H1 (cell line): ENCODE results near the gene SIX1. TPM values are rescaled to one million over a fixed set of nuclear protein-coding genes. Genes with fewer than 3 reads are reported as not detected.

ENCODE experiments used
- BCL11A ChIP-seq, 2 experiments: IDR thresholded peaks; one replicate each; pipeline ENCODE4 v1.6.1; 2011; ENCODE audit warnings: low read depth in 2 of 2, low read length in 2 of 2, mild to moderate bottlenecking in 2 of 2
- CHD2 ChIP-seq: IDR thresholded peaks from 2 replicates; pipeline ENCODE4 v1.6.1; 2012; ENCODE audit warnings: low read length, improper control_type of control experiment
- EGR1 ChIP-seq: IDR thresholded peaks from 2 replicates; pipeline ENCODE4 v1.6.1; 2011; ENCODE audit warnings: low read depth, low read length, borderline replicate concordance
- JUND ChIP-seq: IDR thresholded peaks from 2 replicates; pipeline ENCODE4 v1.6.1; 2011; ENCODE audit warnings: mild to moderate bottlenecking, improper control_type of control experiment, low read length
- RBBP5 ChIP-seq: IDR thresholded peaks from 2 replicates; pipeline ENCODE4 v1.7.1; 2012; ENCODE audit warnings: low read depth, mild to moderate bottlenecking, inconsistent platforms, low read length, moderate library complexity, borderline replicate concordance
- RNF2 ChIP-seq: fragments of 200-900, 300-1000 bp; sonication (generic); IDR thresholded peaks from 2 replicates; pipeline ENCODE4 v1.7.1; 2016; ENCODE audit warnings: borderline replicate concordance, low read depth, mild to moderate bottlenecking, antibody characterized with exemption, low read length; ENCODE audit not compliant: poor library complexity, severe bottlenecking; ENCODE audit errors: missing control alignments
- SAP30 ChIP-seq: fragments of 300-600 bp; sonication (generic); IDR thresholded peaks from 2 replicates; pipeline ENCODE4 v1.7.1; 2012; ENCODE audit warnings: low read length, moderate library complexity, mild to moderate bottlenecking, inconsistent platforms; ENCODE audit not compliant: insufficient read depth, insufficient replicate concordance
- polyA plus RNA-seq, 7 experiments: library from polyadenylated mRNA; depleted of rRNA in 3 of 7; stranded (reverse) in 5 of 7; unstranded in 2 of 7; fragments of >200 nt in 5 of 7; fragments of 200-250 nt in 2 of 7; gene quantifications; 1 replicate in 5 of 7; 2 replicates in 1 of 7; 4 replicates in 1 of 7; pipeline versions ENCODE4 v1.2.1 to v1.2.3, GENCODE V29; 2011 to 2013; ENCODE audit warnings: missing spikeins in 2 of 7, mixed read lengths in 2 of 7
- total RNA-seq: library from RNA; stranded (reverse); fragmentation: NEBNext Ultra II Directional; extraction: Animal tissue kit (Norgen Biotek cat#: 25700); gene quantifications from 2 replicates; pipeline ENCODE4 v1.2.1, GENCODE V29; 2021
- TF ChIP-seq, protein P1 (sequence below): fragments of 300-600 bp; sonication (generic); IDR thresholded peaks from 2 replicates; pipeline ENCODE4 v1.7.1; 2012; ENCODE audit warnings: low read length, moderate library complexity, mild to moderate bottlenecking, inconsistent platforms; ENCODE audit not compliant: insufficient replicate concordance

Gene SIX1
- total and polyA plus RNA-seq, 2 of the 8 experiments (the other 6 are each of a cell fraction or from before 2014, with no cell fraction given) = 0.03 to 0.69 TPM

DNA sequence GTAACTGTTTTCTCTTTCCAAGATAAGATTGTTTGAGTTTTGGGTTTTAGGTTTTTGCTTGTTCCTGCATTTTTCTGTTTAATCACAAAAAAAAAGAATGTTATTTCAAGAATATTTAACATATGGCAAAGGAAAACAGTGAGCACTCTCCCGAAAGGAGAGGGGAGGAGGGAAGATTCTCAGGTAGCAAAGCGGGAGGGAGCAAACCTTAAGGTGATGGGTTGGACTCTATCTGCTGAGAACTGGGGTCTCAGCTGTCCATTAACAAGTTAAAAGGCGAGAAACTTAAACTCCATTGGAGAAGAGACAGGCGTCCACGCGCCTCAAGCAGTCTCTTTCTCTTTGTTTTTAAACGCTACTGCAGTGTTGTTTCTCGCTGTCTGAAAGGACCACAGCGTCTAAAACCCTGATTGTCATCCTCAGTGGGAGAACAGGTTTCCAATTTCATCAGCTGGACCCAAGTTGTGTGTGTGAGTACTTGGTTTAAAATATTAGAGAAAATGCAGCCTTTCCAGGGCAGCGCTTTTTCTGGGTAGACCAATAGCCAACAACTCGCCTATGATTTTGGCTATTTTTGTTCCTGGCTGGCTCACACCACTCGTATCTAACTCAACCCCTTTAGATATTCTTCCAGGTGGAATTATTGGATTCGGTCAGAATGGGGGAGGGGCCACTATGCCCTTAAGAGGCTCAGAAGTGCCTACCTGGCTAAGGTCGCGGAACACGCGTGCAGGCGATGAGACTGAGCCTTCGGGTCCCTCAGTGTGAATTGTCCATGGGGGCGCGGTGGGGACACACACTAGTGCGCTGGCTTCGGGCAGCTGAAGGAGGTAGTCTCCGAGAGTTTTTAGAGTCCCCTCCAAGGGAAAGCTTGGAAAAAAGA is 8.2 kb downstream of the SIX1 start (continued):
- TF ChIP-seq, protein P1, sequence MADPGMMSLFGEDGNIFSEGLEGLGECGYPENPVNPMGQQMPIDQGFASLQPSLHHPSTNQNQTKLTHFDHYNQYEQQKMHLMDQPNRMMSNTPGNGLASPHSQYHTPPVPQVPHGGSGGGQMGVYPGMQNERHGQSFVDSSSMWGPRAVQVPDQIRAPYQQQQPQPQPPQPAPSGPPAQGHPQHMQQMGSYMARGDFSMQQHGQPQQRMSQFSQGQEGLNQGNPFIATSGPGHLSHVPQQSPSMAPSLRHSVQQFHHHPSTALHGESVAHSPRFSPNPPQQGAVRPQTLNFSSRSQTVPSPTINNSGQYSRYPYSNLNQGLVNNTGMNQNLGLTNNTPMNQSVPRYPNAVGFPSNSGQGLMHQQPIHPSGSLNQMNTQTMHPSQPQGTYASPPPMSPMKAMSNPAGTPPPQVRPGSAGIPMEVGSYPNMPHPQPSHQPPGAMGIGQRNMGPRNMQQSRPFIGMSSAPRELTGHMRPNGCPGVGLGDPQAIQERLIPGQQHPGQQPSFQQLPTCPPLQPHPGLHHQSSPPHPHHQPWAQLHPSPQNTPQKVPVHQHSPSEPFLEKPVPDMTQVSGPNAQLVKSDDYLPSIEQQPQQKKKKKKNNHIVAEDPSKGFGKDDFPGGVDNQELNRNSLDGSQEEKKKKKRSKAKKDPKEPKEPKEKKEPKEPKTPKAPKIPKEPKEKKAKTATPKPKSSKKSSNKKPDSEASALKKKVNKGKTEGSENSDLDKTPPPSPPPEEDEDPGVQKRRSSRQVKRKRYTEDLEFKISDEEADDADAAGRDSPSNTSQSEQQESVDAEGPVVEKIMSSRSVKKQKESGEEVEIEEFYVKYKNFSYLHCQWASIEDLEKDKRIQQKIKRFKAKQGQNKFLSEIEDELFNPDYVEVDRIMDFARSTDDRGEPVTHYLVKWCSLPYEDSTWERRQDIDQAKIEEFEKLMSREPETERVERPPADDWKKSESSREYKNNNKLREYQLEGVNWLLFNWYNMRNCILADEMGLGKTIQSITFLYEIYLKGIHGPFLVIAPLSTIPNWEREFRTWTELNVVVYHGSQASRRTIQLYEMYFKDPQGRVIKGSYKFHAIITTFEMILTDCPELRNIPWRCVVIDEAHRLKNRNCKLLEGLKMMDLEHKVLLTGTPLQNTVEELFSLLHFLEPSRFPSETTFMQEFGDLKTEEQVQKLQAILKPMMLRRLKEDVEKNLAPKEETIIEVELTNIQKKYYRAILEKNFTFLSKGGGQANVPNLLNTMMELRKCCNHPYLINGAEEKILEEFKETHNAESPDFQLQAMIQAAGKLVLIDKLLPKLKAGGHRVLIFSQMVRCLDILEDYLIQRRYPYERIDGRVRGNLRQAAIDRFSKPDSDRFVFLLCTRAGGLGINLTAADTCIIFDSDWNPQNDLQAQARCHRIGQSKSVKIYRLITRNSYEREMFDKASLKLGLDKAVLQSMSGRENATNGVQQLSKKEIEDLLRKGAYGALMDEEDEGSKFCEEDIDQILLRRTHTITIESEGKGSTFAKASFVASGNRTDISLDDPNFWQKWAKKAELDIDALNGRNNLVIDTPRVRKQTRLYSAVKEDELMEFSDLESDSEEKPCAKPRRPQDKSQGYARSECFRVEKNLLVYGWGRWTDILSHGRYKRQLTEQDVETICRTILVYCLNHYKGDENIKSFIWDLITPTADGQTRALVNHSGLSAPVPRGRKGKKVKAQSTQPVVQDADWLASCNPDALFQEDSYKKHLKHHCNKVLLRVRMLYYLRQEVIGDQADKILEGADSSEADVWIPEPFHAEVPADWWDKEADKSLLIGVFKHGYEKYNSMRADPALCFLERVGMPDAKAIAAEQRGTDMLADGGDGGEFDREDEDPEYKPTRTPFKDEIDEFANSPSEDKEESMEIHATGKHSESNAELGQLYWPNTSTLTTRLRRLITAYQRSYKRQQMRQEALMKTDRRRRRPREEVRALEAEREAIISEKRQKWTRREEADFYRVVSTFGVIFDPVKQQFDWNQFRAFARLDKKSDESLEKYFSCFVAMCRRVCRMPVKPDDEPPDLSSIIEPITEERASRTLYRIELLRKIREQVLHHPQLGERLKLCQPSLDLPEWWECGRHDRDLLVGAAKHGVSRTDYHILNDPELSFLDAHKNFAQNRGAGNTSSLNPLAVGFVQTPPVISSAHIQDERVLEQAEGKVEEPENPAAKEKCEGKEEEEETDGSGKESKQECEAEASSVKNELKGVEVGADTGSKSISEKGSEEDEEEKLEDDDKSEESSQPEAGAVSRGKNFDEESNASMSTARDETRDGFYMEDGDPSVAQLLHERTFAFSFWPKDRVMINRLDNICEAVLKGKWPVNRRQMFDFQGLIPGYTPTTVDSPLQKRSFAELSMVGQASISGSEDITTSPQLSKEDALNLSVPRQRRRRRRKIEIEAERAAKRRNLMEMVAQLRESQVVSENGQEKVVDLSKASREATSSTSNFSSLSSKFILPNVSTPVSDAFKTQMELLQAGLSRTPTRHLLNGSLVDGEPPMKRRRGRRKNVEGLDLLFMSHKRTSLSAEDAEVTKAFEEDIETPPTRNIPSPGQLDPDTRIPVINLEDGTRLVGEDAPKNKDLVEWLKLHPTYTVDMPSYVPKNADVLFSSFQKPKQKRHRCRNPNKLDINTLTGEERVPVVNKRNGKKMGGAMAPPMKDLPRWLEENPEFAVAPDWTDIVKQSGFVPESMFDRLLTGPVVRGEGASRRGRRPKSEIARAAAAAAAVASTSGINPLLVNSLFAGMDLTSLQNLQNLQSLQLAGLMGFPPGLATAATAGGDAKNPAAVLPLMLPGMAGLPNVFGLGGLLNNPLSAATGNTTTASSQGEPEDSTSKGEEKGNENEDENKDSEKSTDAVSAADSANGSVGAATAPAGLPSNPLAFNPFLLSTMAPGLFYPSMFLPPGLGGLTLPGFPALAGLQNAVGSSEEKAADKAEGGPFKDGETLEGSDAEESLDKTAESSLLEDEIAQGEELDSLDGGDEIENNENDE = peak; percentile 44
- TF ChIP-seq JUND (no peak), SAP30 (no peak), EGR1 (0 out of 2 replicates have a peak, but pooled peaks have one; percentile 58), CHD2 (no peak), RBBP5 (no peak), RNF2 (peak; percentile 86), BCL11A (IDR thresholded peaks at IDR 0.05; ENCODE audit: low read depth in 2 of 2, low read length in 2 of 2) (no peak)
